ENCODE results near the gene CADM4.
"Not testable (repeated sequence)": the region's sequence is repeated elsewhere in the genome, so short reads cannot be mapped to it uniquely, and the experiment has no call there.

CADM4 gene

DNA sequence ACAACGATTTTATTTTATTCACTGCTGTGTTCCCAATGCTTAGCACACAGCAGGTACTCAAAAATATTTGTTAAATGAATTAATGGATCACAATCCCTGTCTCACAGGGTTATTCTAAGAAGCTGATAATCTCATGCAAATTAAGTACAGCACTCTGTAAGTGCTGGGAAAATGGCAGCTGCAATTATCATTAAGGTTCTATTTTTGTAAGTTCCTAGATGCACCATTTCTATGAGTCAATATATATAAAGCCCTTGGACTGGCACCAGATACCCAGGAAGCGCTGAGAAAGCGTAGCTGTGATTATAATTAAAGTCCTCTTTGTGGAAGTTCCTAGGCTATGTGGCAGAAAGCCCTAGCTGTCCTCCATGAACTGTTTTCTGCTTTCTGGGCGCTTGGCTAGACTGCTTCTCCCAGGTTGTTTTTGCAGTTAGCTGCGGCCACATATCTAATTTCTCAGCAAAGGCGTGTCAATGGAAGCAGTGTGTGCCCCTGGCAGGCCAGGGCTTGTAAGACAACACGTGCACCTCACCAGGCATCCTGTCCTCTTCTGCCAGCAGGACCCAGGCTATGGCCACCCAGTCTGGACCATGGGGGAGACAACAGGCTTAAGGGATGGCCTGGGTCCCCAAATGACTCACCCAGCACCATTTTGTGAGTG is 33.0 kb downstream of the CADM4 start:
- DNase-seq (ENCODE audit: low read depth) = no peak

DNA sequence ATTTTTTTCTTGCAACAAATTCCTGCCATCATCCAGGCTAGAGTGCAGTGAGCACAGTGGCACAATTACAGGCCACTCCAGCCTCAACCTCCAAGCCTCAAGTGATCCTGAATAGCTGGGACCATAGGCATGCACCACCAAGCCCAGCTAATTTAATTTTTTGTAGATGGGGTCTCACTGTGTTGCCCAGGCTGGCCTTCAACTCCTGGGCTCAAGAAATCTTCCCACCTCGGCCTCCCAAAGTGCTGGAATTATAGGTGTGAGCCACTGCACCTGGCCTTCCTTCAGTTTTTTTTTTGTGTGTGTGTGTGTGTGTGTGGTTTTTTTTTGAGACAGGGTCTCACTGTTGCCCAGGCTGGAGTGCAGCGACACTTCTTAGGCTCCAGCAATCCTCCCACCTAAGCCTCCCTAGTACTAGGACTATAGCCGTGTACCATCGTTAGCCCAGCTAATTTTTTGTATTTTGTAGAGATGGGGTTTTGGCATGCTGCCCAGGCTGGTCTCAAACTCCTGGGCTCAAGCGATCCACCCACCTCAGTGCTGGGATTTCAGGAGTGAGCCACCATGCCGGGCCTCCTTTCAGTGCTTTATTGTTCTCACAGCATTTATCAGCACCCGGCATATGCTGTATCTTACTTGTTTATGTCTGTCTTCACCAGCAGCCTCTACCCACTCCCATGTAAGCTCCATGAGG is 33.6 kb downstream of the CADM4 start:
- no peak for DNase-seq (ENCODE audit: low read depth)

DNA sequence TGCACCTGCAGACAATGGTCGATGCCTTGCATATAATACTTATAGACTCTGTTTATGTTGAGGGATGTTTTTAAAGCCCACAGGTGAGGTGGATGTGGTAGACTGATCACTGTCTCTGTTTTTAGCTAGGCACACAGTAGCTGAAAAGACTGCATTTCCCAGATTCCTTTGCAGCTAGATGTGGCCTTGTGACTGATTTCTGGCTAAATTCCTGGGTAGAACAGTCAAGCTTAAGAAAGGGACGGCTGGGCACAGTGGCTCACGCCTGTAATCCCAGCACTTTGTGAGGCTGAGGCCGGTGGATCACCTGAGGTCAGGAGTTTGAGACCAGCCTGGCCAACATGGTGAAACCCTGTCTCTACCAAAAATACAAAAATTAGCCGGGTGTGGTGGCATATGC is 39.3 kb downstream of the CADM4 start:
- not testable (repeated sequence) for DNase-seq (ENCODE audit: low read depth)

DNA sequence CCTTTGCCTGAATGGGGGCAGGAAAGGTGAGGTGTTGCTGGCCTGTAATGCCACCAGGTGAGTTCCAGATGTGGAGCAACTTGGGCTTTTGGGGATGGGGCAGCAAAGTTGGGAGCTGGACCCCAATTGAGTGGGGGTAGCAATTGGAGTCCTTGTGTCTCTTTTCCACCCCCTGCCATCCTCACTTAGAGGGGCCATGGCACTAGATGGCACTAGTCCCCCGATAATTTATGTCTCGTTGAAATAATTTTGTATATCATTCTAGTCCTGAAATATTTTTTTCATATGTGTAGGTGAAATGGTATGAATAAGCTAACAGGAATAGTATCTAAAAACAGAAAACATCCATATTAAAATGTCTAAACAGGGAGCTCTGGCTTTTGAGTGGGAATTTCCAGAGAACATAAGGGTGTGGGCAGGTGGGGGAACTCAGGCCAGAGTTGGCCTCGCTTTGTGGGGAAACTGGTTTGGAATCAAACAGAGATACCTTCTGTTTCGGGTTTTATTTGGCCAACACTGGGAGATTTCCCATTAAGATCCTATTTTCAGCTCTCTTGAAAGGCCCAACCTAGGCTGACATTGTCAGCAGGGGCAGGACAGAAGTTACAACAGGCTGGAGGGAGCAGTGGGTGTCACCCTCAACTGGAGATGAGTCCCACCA is 39.9 kb downstream of the CADM4 start:
- no peak for DNase-seq (ENCODE audit: low read depth)

DNA sequence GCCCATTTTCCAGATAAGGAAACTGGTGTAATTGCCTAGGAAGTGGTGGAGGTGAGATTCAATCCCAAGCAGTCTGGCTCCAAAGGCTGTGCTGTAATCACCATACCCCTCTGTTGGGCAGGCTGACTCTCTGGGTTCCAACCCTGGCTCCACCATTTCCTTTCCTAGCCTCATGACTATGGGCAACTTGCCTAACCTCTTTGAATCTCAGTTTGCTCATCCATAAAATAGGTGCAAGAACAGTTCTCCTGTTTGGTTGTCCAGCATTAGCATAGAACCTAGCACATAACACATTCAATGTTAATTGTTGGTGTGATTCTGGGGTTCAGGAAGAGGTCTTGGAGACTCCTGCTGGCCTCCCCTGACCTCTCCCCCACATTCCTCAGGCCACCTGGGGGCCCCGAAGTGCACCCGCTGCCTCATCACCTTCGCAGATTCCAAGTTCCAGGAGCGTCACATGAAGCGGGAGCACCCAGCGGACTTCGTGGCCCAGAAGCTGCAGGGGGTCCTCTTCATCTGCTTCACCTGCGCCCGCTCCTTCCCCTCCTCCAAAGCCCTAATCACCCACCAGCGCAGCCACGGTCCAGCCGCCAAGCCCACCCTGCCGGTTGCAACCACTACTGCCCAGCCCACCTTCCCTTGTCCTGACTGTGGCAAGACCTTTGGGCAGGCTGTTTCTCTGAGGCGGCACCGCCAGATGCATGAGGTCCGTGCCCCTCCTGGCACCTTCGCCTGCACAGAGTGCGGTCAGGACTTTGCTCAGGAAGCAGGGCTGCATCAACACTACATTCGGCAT is 41.0 kb downstream of the CADM4 start:
- DNase-seq (ENCODE audit: low read depth) = no peak

DNA sequence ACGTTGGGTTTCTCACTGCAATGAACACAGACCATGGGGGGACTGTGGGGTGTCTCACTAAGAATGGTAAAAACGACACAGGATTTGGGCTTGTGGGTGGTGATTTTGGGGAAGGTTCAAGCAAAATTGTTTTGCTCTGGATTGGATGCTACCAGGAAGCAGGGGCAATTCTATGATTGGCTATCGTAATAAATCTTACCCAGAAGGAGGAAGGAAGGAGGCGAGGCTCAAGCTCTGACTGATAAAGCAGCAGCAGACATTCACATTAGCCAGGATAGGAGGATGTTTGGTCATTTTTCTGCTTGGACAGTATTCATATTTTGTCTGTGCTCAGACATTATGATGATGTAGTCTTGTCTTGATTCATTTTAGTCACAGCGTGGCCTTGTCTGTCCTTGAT is 41.8 kb downstream of the CADM4 start:
- DNase-seq (ENCODE audit: low read depth) = no peak

DNA sequence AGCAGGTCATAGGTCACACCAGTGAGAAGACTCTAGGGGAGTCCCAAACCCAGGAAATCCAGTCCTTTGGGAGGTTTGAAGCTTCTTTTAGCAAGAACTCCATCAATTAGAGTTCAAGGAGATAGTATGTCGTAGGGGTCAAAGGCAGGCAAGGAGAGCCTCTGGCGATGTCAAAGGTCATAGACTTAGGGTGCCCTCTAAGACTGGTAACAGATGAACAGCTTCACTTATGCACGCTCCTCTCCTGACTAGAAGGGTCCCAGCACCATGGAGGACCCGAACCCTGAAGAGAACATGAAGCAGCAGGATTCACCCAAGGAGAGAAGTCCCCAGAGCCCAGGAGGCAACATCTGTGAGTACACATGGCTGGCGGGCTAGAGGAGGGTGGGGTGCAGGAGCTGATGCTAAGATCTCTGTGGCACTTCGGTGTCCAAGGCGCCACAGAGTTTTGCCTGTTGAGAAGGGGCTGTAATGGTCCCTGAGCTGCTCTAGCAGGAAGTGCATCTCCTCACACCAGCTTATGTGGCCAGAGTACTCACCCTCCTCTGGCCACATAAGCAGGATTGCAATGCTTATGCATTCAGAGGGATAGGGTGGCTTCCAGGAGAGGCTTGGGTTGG is 42.7 kb downstream of the CADM4 start:
- no peak for DNase-seq (ENCODE audit: low read depth)

DNA sequence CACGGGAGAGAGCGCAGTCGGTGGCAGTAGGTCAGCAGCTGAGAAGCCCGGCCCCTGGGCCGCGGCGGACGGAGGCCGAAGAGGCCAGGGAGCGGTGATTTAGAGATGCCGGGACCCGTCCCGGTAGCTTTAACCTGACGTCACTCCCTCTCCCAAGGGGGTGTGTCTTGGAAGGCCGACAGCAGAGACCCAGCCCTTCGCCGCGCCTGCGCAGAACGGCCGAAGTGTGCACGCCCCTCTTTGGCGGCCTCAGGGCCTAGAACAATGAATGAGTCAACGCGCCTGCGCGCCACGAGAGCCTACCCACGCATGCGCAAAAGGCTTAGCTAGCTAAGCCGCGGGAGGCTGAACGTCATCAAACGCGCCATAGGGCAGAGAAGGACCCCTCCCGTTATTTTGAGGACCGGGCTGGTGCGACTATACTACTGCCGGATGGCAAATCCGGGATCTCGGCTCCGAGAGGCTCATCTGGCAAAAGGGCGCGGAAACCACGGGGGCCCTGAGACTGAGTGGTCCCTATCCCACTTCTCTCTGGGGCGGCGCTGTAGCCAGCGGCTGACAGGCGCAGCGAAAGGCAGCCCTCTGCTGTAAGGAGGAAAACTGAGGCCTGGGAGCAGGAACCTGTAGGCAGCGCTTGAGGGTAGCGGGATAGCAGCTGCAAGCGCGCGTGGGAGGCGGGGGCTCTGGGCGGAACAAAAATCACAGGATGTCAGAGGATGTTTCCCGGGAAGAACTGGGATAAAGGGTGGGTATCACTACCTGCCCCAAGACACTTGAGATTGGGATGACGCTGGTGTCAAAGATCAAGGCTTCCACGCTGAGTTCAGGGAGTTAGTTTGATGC is 43.4 kb downstream of the CADM4 start, which contains the start of the genes IRGQ and ZNF576:
IRGQ (minus strand) TSS at position 136 of the 843 bp plus-strand sequence. CDS start 796 bp downstream, outside the sequence.
ZNF576 (plus strand) TSS at position 597 of the 843 bp plus-strand sequence. CDS start 514 bp downstream, outside the sequence.
- DNase-seq (ENCODE audit: low read depth) = peak; percentile 100

DNA sequence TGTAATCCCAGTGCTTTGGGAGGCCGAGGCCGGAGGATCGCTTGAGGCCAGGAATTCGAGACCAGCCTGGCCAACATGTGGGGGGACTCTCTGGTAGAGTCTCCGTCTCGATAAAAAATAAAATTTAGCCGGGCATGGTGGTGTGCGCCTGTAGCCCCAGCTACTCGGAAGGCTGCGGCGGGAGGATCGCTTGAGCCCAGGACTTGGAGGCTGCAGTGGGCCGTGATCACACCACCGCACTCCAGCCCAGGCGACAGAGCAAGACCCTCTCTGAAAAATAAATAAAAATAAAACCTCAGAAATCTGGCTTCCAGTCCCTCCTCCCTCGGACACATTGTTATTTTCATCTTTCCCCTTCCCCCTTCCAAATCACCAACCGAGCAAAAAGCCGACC is 44.0 kb downstream of the CADM4 start:
- no peak for DNase-seq (ENCODE audit: low read depth)

DNA sequence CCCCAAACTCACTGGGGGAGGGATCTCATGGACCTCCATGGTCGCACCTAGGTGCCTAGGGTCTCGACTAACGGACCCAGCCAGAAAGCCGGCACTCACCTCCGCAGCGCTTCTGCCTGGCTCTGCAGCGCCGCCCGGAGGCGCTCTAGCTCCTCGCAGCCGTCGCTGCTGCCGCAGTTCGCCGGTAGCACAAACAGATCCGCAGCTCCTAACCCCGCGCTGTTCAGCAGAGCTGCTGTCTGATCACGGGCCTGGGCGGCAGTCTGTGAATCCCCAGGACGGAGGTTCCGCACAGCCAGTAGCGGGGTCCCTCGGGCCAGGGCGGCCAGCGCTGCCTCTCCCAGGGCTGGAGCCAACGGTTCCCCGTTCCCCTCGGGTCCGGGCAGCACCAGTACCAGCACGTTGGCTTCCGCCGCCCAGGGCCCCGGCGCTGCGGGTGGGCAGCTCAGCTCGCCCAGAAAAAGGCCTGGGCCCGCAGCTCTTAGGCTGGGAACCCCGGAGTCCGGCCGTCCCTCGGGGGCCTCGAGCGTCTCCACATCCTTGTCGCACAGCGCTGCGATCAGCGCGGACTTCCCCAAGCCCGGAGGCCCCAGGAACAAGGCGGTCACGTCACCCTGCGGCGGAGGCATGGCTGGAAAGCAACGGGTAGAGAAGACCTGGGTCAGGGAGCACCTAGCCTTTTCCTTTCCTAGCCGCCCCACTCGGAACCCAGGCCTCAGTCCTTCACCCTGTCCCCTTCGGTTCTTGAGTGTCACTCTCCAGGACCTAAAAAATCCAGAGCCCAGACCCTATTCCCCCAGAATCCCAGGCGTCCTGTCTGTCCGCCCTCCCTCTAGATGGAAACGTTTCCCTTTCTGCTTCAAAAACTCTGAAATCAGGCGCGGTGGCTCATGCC is 44.7 kb downstream of the CADM4 start:
- DNase-seq (ENCODE audit: low read depth) = peak; percentile 29

DNA sequence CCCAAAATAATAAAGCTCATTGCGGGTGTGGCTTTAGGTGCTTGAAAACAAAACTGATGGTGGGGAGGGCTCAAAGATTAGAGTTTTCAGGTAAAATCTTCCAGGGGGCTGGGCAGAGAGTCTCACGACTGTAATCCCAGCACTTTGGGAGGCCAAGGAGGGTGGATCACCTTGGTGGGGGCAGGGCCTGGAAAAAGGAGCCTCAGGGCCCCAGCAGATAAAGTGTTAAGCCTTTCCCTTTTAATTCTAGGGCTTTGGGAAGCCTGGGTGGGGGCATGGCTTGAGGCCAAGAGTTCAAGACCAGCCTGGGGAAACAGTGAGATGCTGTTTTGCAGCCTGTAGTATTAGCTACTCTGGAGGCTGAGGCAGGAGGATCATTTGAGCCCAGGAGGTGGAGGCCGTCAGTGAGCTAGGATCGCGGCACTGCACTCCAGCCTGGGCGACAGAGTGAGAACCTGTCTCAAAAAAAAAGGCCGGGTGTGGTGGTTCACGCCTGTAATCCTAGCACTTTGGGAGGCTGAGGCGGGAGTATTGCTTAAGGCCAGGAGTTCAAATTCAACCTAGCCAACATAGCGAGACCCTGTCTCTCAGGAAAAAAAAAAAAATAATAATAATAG is 45.5 kb downstream of the CADM4 start:
- no peak for DNase-seq (ENCODE audit: low read depth)

DNA sequence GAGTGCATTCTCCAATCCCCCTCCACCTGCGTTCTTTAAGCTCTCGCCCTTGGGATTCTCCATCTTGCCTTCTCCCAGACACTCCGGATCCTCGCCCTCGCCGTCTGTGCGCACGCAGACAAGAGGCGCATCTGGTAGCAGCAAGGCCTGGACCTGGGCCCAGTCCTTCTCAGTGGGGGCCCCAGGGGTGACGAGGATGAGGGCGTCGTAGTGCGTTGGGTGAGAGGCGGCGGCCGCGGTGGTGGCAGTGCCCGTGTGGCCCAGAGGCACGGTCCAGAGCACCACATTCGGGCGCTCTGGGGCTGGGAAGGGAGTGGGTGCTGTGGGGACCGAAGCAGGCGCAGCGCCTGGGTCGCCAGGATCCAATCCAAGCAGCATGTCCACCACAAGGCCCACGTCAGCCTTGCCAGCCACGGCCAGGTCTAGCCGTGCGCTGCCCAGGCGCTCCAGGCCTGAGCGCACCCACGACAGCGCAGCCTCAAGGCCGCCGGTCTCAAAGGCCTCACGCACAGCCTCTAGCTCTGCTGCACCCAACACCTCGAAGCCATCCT is 46.8 kb downstream of the CADM4 start:
- DNase-seq (ENCODE audit: low read depth) = no peak

DNA sequence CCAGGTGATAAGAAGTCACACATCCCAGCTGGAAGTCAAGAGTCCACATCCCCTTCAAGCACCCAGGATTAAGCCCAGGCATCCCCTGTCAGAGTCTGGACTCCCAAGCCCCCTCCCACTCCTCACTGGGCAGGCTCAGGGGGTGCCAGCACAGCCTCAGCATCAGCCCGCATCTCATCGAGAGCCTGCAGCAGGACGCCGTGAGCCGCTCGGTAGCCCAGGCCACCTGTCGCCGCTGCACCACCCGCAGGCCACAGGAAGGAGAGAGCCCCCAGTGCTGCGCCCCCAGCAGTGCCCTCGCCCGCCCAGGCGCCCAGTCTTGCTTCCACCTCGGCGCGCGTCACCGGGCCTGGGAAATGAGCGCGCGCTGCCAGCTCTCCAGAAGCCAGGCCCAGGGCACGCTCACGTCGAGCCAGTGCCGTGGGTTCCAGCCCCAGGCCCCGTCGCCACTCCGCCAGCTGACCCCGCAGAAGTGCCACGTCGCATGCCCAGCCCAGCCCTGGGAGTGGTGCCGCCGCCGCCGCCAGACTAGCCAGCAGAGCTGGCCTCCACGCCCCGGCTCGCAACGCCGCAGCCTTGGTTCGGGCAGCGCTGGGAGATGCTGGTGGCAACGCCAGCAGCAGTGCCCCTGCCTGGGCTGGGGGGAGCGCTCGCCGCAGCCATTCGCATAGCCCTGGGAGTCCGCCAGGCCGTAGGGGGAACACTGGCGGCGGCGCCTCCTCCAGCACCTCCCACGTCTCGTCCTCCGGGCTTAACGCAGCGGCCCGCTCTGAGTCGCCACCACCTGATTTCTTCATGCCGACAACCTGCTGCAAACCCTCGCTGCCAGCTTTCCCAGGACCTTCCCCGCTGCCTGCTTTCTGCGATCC is 47.5 kb downstream of the CADM4 start:
- no peak for DNase-seq (ENCODE audit: low read depth)

DNA sequence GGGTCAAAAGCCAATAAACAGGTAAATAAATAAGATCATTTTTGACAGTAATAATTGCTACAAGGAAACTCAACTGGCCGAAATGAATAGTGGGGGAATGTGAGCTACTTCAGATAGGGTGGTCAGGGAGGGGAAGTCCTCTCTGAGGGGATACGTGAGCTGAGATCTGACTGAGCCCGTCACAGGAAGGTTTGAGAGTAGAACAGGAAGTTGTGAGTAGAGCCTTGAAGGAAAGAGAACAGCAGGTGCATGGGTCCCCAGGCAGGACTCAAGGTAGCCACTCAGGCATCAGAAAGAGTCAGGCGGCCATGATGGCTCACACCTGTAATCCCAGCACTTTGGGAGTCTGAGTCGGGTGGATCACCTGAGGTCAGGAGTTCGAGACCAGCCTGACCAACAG is 50.0 kb downstream of the CADM4 start:
- no peak for DNase-seq (ENCODE audit: low read depth)

DNA sequence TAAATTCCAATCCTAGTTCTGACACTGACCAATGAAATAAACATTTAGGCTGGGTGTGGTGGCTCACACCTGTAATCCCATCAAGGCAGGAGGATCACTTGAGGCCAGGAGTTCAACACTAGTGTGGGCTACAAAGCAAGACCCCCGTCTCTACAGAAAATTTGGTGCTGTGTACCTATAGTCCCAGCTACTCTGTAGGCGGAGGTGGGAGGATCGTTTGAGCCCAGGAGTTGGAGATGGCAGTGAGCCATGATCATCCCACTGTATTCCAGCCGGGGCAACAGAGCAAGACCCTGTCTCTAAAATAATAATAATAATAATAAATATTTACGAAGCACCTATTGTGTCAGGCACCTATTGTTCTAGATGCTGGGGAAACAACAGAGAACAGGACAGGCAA is 50.4 kb downstream of the CADM4 start:
- no peak for DNase-seq (ENCODE audit: low read depth)

DNA sequence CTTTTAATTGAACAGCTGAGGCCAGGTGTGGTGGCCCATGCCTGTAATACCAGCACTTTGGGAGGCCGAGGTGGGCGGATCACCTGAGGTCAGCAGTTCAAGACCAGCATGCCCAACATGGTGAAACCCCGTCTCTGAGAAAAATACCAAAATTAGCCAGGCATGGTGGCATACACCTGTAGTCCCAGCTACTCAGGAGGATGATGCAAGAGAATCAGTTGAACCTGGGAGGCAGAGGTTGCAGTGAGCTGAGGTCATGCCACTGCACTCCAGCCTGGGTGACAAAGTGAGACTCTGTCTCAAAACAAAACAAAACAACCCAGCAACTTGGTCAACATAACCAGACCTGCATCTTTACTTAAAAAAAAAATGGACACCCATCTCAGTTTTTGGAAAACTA is 52.6 kb downstream of the CADM4 start:
- DNase-seq (ENCODE audit: low read depth) = not testable (repeated sequence)

DNA sequence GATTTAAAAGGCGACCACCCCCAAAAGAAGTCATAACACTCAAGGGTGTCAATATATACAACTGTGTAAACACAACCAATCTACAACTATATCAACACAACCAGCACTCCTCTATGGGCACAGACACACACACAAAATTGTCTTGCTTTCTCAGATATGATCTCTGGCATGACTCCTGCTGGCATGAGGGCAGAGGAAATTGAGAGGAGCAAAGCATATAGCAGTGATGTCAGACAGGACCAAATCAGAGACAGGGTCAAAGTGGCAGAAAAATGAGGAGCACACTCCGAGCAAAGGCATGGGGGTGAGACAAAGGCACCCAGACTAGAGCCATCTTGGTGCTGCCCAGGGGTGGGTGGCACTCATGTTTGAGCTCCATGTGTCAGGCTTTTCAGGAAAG is 53.3 kb downstream of the CADM4 start:
- DNase-seq (ENCODE audit: low read depth) = no peak

DNA sequence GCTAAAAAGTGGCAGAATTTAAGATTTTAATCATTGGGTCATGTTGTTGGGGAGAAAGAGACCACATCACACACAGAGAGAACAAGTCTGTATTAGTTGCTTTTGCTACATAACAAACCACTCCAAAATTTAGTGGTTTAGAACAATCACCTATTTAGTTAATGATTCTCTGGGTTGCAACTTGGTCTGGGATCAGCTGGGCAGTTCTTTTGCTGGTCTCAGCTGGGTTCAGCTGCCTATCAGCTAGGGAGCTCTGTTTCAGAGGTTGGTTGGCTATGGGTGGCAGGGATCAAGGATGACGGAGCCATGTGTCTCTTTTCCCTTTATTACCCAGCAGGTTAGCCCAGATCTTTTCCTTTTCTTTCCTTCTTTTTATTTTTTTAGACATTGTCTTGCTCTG is 55.2 kb downstream of the CADM4 start:
- DNase-seq (ENCODE audit: low read depth) = no peak
